Measurements from ENCODE around the gene LHPP.

GRCh38 chr10:124496150-124496549 is 34.5 kb downstream of the LHPP start:
- no peak for TF ChIP-seq CTCF (tag by site-specific recombination; IDR thresholded peaks at IDR 0.05)
- TF ChIP-seq ZNF433 (tag by site-specific recombination; IDR thresholded peaks at IDR 0.05; ENCODE audit: low read depth), result no peak
- no peak for TF ChIP-seq REST (tag by site-specific recombination; IDR thresholded peaks at IDR 0.05)
- no peak for TF ChIP-seq ZNF350 (tag by site-specific recombination; IDR thresholded peaks at IDR 0.05)
- no peak for TF ChIP-seq ZFP3 (tag by site-specific recombination; IDR thresholded peaks at IDR 0.05; ENCODE audit: low read depth)
- TF ChIP-seq ZFP37 (tag by site-specific recombination; IDR thresholded peaks at IDR 0.05), result no peak
- TF ChIP-seq ZNF423 (tag by site-specific recombination; IDR thresholded peaks at IDR 0.05), result no peak
- TF ChIP-seq ZBTB11 (tag by site-specific recombination; conservative IDR thresholded peaks at IDR 0.05; ENCODE audit: low read depth), result no peak
- TF ChIP-seq HOXA7 (CRISPR knock-in tag; IDR thresholded peaks at IDR 0.05; ENCODE audit: borderline replicate concordance), result no peak
- no peak for TF ChIP-seq PRDM4 (tag by site-specific recombination; IDR thresholded peaks at IDR 0.05)
